WTC11 (cell line): ENCODE measurements around the gene LRMDA. TPM values are rescaled to one million over a fixed set of nuclear protein-coding genes. Genes with fewer than 3 reads are reported as not detected.

Source experiments
- ATAC-seq: fragments of 200-7000 bp; cut with Tn5 transposase; 2 replicates; pipeline ENCODE4 v1.10.0; 2021; ENCODE audit warnings: mild to moderate bottlenecking, moderate library complexity
- CTCF ChIA-PET: fragments of 300-600 bp; sonication (Branson Sonifier 250); formaldehyde crosslinking; loops from one replicate; lab custom pipeline; 2021; ENCODE audit warnings: antibody characterized with exemption; lab: Charles Lee
- POLR2A ChIA-PET: fragments of 350-600 bp; sonication (Branson Sonifier 250); formaldehyde crosslinking; loops from one replicate; lab custom pipeline; 2021; ENCODE audit warnings: antibody characterized with exemption; lab: Charles Lee
- DNase-seq: peaks from one replicate; pipeline ENCODE4 v3.0.0; 2021; ENCODE audit warnings: low spot score
- H3K27ac Mint-ChIP-seq: 2 replicates; pipeline ENCODE4 v1.8.0; 2021; ENCODE audit warnings: mixed read lengths
- H3K27me3 Mint-ChIP-seq: 2 replicates; pipeline ENCODE4 v1.8.0; 2021; ENCODE audit warnings: low read depth, mild to moderate bottlenecking, moderate library complexity, mixed read lengths
- H3K36me3 Mint-ChIP-seq: 2 replicates; pipeline ENCODE4 v1.8.0; 2021; ENCODE audit warnings: mixed read lengths
- H3K4me1 Mint-ChIP-seq: 2 replicates; pipeline ENCODE4 v1.8.0; 2022; ENCODE audit warnings: mixed read lengths
- H3K4me3 Mint-ChIP-seq: 2 replicates; pipeline ENCODE4 v1.8.0; 2021; ENCODE audit warnings: mild to moderate bottlenecking, moderate library complexity, mixed read lengths
- H3K9me3 Mint-ChIP-seq: 2 replicates; pipeline ENCODE4 v1.8.0; 2021; ENCODE audit warnings: mixed read lengths
- CBFB ChIP-seq: sonication (generic); formaldehyde crosslinking; IDR thresholded peaks from 2 replicates; pipeline ENCODE4 v1.8.1; 2022; ENCODE audit warnings: mild to moderate bottlenecking, low read depth, missing genetic modification reagents
- CREB1 ChIP-seq: sonication (generic); formaldehyde crosslinking; IDR thresholded peaks from 2 replicates; pipeline ENCODE4 v1.8.0; 2023; ENCODE audit warnings: mild to moderate bottlenecking, missing genetic modification reagents
- ELF4 ChIP-seq: sonication (generic); formaldehyde crosslinking; IDR thresholded peaks from 2 replicates; pipeline ENCODE4 v1.8.1; 2022; ENCODE audit warnings: low read depth, mild to moderate bottlenecking, moderate library complexity, missing genetic modification reagents
- EMX1 ChIP-seq: fragments of 250-450 bp; sonication (Bioruptor Pico); IDR thresholded peaks from 2 replicates; pipeline ENCODE4 v1.8.0; 2021; ENCODE audit warnings: mild to moderate bottlenecking
- GABPB1 ChIP-seq: sonication (generic); formaldehyde crosslinking; IDR thresholded peaks from 2 replicates; pipeline ENCODE4 v1.8.1; 2023; ENCODE audit warnings: mild to moderate bottlenecking, missing genetic modification reagents
- GRHL2 ChIP-seq: fragments of 250-450 bp; sonication (Bioruptor Pico); IDR thresholded peaks from 2 replicates; pipeline ENCODE4 v1.8.0; 2022; ENCODE audit warnings: mild to moderate bottlenecking, moderate library complexity; ENCODE audit not compliant: insufficient replicate concordance, severe bottlenecking
- GTF2I ChIP-seq: fragments of 250-450 bp; sonication (Bioruptor Pico); conservative IDR thresholded peaks from 2 replicates; pipeline ENCODE4 v1.4.0; 2021; ENCODE audit warnings: mild to moderate bottlenecking
- HMGA2 ChIP-seq: fragments of 250-450 bp; sonication (Bioruptor Pico); IDR thresholded peaks from 2 replicates; pipeline ENCODE4 v1.4.0; 2021; ENCODE audit warnings: mild to moderate bottlenecking, moderate library complexity
- KAT7 ChIP-seq: sonication (generic); formaldehyde crosslinking; IDR thresholded peaks from 2 replicates; pipeline ENCODE4 v1.8.1; 2023; ENCODE audit warnings: missing genetic modification reagents, mild to moderate bottlenecking, borderline replicate concordance
- MXD4 ChIP-seq: fragments of 250-450 bp; sonication (Bioruptor Pico); IDR thresholded peaks from 2 replicates; pipeline ENCODE4 v1.8.0; 2021; ENCODE audit warnings: mild to moderate bottlenecking, moderate library complexity, borderline replicate concordance
- SOX15 ChIP-seq: fragments of 250-450 bp; sonication (Bioruptor Pico); IDR thresholded peaks from 2 replicates; pipeline ENCODE4 v1.9.0; 2021; ENCODE audit warnings: mild to moderate bottlenecking
- TEAD4 ChIP-seq: sonication (generic); formaldehyde crosslinking; IDR thresholded peaks from 2 replicates; pipeline ENCODE4 v1.8.0; 2022; ENCODE audit warnings: mild to moderate bottlenecking, missing genetic modification reagents
- ZBTB21 ChIP-seq: sonication (generic); formaldehyde crosslinking; IDR thresholded peaks from 2 replicates; pipeline ENCODE4 v1.8.1; 2023; ENCODE audit warnings: mild to moderate bottlenecking, missing genetic modification reagents, borderline replicate concordance
- total RNA-seq: library from RNA; stranded (reverse); gene quantifications from 3 replicates; pipeline ENCODE4 v1.2.3, GENCODE V29; 2021
- TF ChIP-seq, protein P1 (sequence below): sonication (generic); formaldehyde crosslinking; IDR thresholded peaks from 2 replicates; pipeline ENCODE4 v1.8.1; 2022; ENCODE audit warnings: missing genetic modification reagents, borderline replicate concordance
- TF ChIP-seq, protein P2 (sequence below): sonication (generic); formaldehyde crosslinking; IDR thresholded peaks from 2 replicates; pipeline ENCODE4 v1.8.0; 2022; ENCODE audit warnings: mild to moderate bottlenecking, missing genetic modification reagents
- TF ChIP-seq, protein P3 (sequence below): fragments of 250-450 bp; sonication (Bioruptor Pico); IDR thresholded peaks from 2 replicates; pipeline ENCODE4 v2.1.2; 2022; ENCODE audit warnings: mild to moderate bottlenecking, moderate library complexity
- TF ChIP-seq, protein P4 (sequence below): sonication (generic); formaldehyde crosslinking; IDR thresholded peaks from 2 replicates; pipeline ENCODE4 v1.8.1; 2022; ENCODE audit warnings: mild to moderate bottlenecking, moderate library complexity, missing genetic modification reagents
- TF ChIP-seq, protein P5 (sequence below): sonication (generic); formaldehyde crosslinking; IDR thresholded peaks from 2 replicates; pipeline ENCODE4 v1.8.0; 2023; ENCODE audit warnings: missing genetic modification reagents, mild to moderate bottlenecking, borderline replicate concordance
- TF ChIP-seq, protein P6 (sequence below): sonication (generic); formaldehyde crosslinking; IDR thresholded peaks from 2 replicates; pipeline ENCODE4 v1.8.0; 2023; ENCODE audit warnings: mild to moderate bottlenecking, missing genetic modification reagents

The LRMDA gene
- total RNA-seq, 1 experiment from 2014 or later: 0.92 TPM

DNA sequence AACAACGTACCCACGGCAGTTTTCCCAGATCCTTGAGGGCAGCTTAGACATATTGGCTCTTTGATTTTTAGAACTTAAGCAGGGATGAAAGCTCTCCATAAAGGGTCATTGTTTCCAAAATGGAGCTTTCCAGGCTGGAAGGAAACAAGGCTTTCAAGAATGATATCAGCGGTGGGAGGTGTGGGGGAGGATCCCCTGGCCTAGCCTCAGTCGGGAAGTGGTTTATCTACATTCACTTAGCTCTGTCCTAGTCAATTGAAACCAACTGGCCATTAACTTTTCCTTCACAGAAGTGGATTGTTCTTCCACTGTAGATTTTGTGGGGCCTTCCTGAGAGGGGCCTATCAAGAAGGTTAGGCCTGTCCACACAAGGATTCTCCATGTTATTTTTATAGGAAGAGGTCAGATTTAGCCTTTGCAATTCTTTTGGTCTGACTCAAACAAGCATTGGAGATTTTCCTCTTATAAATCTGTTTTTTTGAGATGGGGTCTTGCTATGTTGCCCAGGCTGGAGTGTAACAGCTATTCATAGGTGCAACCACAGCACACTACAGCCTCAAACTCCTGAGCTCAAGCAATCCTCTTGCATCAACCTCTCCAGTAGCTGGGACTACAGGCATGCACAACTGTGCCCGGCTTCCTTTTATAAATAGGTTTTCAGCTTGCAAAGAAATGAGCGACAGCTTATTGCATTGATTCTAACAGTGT lies 343.5 kb downstream of the LRMDA start:
- Mint-ChIP-seq H3K27me3 (no peaks in the 10 kb centered on the region; the same call in 1 of the 2 replicates), H3K9me3 (no peaks in the 10 kb centered on the region), H3K36me3 (no peaks in the 10 kb centered on the region), H3K4me1 (peaks cover 4% of the 10 kb centered on the region; the same call in 1 of the 2 replicates), H3K27ac (no peak overlapping the region), H3K4me3 (no peak overlapping the region)
- DNase-seq (no peak), ATAC-seq (no peak)
- ChIA-PET POLR2A (no interaction called here), CTCF (interaction anchor here (1.4 kb wide), 1 partner anchor 123 kb away, joined by 6 read pairs; no protein-coding TSS in a partner anchor)
- no peak for TF ChIP-seq TEAD4
- TF ChIP-seq ZBTB21 (CRISPR knock-in tag): no peak
- TF ChIP-seq SOX15 (CRISPR knock-in tag): no peak
- no peak for TF ChIP-seq HMGA2 (CRISPR knock-in tag)
- no peak for TF ChIP-seq MXD4 (CRISPR knock-in tag)
- no peak for TF ChIP-seq ELF4 (CRISPR knock-in tag)
- TF ChIP-seq KAT7 (CRISPR knock-in tag): no peak
- no peak for TF ChIP-seq GRHL2 (CRISPR knock-in tag)
- no peak for TF ChIP-seq GTF2I (CRISPR knock-in tag)
- TF ChIP-seq, protein P1, sequence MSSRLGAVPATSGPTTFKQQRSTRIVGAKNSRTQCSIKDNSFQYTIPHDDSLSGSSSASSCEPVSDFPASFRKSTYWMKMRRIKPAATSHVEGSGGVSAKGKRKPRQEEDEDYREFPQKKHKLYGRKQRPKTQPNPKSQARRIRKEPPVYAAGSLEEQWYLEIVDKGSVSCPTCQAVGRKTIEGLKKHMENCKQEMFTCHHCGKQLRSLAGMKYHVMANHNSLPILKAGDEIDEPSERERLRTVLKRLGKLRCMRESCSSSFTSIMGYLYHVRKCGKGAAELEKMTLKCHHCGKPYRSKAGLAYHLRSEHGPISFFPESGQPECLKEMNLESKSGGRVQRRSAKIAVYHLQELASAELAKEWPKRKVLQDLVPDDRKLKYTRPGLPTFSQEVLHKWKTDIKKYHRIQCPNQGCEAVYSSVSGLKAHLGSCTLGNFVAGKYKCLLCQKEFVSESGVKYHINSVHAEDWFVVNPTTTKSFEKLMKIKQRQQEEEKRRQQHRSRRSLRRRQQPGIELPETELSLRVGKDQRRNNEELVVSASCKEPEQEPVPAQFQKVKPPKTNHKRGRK (CRISPR knock-in tag): no peak
- no peak for TF ChIP-seq CBFB (CRISPR knock-in tag)

DNA sequence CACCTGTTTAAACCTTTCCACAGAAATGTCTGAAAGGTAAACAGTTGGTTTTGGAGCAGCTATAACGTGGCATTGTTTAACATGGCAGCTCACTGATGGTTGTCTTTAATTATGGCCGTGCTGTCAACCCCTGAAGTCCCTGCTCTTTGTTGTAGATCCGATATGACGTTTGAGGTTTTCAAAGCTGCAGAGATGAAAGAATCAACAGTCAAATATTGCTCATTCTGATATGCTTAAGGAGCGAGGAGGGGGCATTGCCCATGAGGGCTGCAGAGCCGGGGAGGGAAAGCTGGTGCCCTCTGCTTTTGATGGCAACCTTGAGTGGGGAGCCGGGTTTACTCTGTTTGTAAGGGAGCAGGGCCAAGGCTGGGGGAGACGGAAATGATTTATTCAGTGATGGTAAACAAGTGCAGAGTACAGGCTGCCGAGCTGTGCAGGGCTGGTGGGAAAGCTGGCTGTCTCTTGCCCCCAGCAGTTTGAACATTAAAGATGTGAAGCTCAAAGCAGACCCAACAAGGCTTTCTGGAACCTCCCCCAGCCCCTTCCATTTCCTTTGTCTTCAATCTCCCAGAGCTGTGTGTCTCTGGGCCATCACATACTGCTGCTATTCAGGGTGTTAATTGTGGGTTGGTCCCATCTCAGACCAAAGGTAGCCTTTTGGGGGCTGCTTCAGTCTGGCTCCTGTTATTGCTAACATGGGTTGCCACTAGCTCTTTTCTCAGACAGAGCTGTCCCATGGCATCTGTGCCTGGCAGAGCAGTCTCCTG lies 345.5 kb downstream of the LRMDA start:
- ATAC-seq (no peak), DNase-seq (no peak)
- H3K4me3 Mint-ChIP-seq: no peak overlapping the region
- TF ChIP-seq CREB1 (CRISPR knock-in tag) (no peak), GABPB1 (peak; percentile 72)
- peaks cover 12% of the 10 kb centered on the region for H3K4me1 Mint-ChIP-seq
- ChIA-PET CTCF (no interaction called here), POLR2A (interaction anchor here (0.6 kb wide), 1 partner anchor 14 kb away, joined by 3 read pairs; no protein-coding TSS in a partner anchor)
- H3K27ac Mint-ChIP-seq: no peak overlapping the region
- H3K36me3 Mint-ChIP-seq: no peaks in the 10 kb centered on the region
- no peaks in the 10 kb centered on the region for H3K9me3 Mint-ChIP-seq
- no peaks in the 10 kb centered on the region; the same call in 1 of the 2 replicates for H3K27me3 Mint-ChIP-seq

DNA sequence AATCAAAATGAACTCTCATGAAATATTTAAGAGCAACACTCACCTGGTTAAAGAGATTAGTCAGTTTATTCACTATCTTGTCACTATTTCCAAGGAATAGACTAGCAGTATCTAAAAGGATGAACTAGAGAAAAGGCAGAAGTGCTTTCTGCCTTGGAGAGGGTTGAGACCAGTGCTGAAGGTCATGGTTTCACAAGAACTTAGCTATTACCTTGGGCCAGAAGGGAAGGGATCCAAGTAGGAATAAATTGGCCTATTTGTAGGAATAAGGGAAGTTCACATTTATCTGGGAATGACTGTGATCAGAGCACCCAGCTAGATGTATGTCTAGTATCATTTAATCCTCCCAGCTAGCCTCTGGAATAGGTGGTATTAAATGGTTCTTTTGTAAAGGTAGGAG lies 347.2 kb downstream of the LRMDA start:
- ChIA-PET CTCF (no interaction called here), POLR2A (no interaction called here)
- H3K4me1 Mint-ChIP-seq: peaks cover 19% of the 10 kb centered on the region
- H3K9me3 Mint-ChIP-seq: no peaks in the 10 kb centered on the region
- ATAC-seq: no peak
- no peak overlapping the region for H3K4me3 Mint-ChIP-seq
- no peak overlapping the region for H3K27ac Mint-ChIP-seq
- DNase-seq: no peak
- no peaks in the 10 kb centered on the region; the same call in 1 of the 2 replicates for H3K27me3 Mint-ChIP-seq
- no peaks in the 10 kb centered on the region for H3K36me3 Mint-ChIP-seq
- TF ChIP-seq, protein P2, sequence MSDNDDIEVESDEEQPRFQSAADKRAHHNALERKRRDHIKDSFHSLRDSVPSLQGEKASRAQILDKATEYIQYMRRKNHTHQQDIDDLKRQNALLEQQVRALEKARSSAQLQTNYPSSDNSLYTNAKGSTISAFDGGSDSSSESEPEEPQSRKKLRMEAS (CRISPR knock-in tag): no peak
- TF ChIP-seq, protein P3, sequence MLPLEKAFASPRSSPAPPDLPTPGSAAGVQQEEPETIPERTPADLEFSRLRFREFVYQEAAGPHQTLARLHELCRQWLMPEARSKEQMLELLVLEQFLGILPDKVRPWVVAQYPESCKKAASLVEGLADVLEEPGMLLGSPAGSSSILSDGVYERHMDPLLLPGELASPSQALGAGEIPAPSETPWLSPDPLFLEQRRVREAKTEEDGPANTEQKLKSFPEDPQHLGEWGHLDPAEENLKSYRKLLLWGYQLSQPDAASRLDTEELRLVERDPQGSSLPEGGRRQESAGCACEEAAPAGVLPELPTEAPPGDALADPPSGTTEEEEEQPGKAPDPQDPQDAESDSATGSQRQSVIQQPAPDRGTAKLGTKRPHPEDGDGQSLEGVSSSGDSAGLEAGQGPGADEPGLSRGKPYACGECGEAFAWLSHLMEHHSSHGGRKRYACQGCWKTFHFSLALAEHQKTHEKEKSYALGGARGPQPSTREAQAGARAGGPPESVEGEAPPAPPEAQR (CRISPR knock-in tag): no peak
- TF ChIP-seq, protein P4, sequence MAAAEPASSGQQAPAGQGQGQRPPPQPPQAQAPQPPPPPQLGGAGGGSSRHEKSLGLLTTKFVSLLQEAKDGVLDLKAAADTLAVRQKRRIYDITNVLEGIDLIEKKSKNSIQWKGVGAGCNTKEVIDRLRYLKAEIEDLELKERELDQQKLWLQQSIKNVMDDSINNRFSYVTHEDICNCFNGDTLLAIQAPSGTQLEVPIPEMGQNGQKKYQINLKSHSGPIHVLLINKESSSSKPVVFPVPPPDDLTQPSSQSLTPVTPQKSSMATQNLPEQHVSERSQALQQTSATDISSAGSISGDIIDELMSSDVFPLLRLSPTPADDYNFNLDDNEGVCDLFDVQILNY (CRISPR knock-in tag): no peak
- TF ChIP-seq, protein P5, sequence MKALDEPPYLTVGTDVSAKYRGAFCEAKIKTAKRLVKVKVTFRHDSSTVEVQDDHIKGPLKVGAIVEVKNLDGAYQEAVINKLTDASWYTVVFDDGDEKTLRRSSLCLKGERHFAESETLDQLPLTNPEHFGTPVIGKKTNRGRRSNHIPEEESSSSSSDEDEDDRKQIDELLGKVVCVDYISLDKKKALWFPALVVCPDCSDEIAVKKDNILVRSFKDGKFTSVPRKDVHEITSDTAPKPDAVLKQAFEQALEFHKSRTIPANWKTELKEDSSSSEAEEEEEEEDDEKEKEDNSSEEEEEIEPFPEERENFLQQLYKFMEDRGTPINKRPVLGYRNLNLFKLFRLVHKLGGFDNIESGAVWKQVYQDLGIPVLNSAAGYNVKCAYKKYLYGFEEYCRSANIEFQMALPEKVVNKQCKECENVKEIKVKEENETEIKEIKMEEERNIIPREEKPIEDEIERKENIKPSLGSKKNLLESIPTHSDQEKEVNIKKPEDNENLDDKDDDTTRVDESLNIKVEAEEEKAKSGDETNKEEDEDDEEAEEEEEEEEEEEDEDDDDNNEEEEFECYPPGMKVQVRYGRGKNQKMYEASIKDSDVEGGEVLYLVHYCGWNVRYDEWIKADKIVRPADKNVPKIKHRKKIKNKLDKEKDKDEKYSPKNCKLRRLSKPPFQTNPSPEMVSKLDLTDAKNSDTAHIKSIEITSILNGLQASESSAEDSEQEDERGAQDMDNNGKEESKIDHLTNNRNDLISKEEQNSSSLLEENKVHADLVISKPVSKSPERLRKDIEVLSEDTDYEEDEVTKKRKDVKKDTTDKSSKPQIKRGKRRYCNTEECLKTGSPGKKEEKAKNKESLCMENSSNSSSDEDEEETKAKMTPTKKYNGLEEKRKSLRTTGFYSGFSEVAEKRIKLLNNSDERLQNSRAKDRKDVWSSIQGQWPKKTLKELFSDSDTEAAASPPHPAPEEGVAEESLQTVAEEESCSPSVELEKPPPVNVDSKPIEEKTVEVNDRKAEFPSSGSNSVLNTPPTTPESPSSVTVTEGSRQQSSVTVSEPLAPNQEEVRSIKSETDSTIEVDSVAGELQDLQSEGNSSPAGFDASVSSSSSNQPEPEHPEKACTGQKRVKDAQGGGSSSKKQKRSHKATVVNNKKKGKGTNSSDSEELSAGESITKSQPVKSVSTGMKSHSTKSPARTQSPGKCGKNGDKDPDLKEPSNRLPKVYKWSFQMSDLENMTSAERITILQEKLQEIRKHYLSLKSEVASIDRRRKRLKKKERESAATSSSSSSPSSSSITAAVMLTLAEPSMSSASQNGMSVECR: no peak
- TF ChIP-seq, protein P6, sequence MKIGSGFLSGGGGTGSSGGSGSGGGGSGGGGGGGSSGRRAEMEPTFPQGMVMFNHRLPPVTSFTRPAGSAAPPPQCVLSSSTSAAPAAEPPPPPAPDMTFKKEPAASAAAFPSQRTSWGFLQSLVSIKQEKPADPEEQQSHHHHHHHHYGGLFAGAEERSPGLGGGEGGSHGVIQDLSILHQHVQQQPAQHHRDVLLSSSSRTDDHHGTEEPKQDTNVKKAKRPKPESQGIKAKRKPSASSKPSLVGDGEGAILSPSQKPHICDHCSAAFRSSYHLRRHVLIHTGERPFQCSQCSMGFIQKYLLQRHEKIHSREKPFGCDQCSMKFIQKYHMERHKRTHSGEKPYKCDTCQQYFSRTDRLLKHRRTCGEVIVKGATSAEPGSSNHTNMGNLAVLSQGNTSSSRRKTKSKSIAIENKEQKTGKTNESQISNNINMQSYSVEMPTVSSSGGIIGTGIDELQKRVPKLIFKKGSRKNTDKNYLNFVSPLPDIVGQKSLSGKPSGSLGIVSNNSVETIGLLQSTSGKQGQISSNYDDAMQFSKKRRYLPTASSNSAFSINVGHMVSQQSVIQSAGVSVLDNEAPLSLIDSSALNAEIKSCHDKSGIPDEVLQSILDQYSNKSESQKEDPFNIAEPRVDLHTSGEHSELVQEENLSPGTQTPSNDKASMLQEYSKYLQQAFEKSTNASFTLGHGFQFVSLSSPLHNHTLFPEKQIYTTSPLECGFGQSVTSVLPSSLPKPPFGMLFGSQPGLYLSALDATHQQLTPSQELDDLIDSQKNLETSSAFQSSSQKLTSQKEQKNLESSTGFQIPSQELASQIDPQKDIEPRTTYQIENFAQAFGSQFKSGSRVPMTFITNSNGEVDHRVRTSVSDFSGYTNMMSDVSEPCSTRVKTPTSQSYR: no peak
- TF ChIP-seq EMX1 (CRISPR knock-in tag): no peak
